ENCODE measurements around the gene HSPB2. TPM values are rescaled to one million over a fixed set of nuclear protein-coding genes. Genes with fewer than 3 reads are reported as not detected.
"Not testable (repeated sequence)": the region's sequence is repeated elsewhere in the genome, so short reads cannot be mapped to it uniquely, and the experiment has no call there.

Gene HSPB2
- total RNA-seq, 3 donors from 2014 or later = not detected

DNA sequence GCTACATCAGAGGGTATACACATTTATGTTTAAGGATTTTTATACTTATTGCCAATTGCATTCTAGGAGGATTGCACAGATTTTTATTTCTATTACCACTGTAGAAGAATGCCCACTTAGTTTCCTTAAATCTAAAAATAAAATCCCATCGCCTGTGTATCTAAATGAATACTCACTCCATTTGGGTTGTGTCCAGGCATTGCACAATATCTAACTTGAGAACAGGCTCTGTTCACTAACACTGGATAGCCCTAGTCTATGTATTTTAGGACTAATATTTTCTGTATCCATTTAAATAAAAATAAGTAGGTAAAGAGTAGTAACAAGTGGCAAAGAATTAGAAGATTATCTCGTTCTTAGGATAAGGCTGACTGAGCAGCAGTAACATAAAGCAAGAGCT is 10.3 kb downstream of the HSPB2 start:
- Mint-ChIP-seq H3K36me3 (ENCODE audit: insufficient read depth) (no peaks in the 10 kb centered on the region), H3K27me3 (ENCODE audit: low read depth) (peaks cover 16% of the 10 kb centered on the region), H3K4me3 (no peak overlapping the region), H3K9me3 (no peaks in the 10 kb centered on the region), H3K4me1 (ENCODE audit: low read depth) (peaks cover 10% of the 10 kb centered on the region)
- DNase-seq = no peak
- ATAC-seq = no peak

DNA sequence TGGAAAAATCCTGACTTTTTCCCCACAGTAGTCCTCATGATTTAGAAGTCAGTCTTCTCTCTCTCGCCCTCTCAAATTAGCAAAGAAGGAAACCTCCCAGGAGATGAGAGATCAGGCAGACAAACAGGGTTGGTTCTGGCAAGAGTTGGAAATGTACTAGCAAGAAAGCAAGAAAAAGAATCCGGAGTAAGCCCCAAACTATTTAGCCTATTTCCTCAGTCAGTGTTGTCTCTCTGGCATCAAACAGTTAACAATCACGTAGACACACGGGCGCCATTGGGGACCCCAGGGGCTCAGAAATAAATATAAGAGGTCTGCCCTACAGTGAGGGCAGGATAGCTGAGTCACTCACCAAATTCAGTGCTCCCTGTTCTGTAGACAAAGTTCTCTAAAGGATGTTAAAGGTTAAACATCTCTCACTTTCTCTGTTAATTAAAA is 10.8 kb downstream of the HSPB2 start:
- Mint-ChIP-seq H3K27me3 (ENCODE audit: low read depth) (peaks cover 11% of the 10 kb centered on the region), H3K36me3 (ENCODE audit: insufficient read depth) (no peaks in the 10 kb centered on the region), H3K4me1 (ENCODE audit: low read depth) (peaks cover 10% of the 10 kb centered on the region), H3K4me3 (no peak overlapping the region), H3K9me3 (no peaks in the 10 kb centered on the region)
- DNase-seq (no peak), ATAC-seq (no peak)

DNA sequence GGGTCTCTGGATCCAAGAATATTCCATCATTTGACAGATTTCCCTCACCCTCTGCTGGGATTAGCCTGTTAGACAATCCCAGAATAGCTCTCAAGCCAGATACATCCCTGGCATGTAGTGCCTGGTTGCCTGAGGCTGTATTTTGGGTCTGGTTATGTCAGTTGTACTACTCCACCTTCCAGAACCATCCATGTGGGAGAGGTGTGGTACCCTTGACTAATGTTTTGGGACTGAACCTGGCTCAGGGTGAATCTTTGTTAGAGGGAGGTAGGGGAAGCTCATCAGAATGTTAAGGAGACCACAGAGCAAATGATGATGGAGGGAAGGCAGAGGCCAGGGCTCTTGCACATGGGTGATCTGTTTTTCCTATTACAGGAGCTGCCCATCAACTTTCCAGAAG is 11.4 kb downstream of the HSPB2 start:
- no peaks in the 10 kb centered on the region for H3K9me3 Mint-ChIP-seq
- no peaks in the 10 kb centered on the region for H3K36me3 Mint-ChIP-seq (ENCODE audit: insufficient read depth)
- DNase-seq (no peak), ATAC-seq (no peak)
- H3K27me3 Mint-ChIP-seq (ENCODE audit: low read depth) = peaks cover 11% of the 10 kb centered on the region
- H3K4me1 Mint-ChIP-seq (ENCODE audit: low read depth) = peaks cover 10% of the 10 kb centered on the region
- no peak overlapping the region for H3K4me3 Mint-ChIP-seq

DNA sequence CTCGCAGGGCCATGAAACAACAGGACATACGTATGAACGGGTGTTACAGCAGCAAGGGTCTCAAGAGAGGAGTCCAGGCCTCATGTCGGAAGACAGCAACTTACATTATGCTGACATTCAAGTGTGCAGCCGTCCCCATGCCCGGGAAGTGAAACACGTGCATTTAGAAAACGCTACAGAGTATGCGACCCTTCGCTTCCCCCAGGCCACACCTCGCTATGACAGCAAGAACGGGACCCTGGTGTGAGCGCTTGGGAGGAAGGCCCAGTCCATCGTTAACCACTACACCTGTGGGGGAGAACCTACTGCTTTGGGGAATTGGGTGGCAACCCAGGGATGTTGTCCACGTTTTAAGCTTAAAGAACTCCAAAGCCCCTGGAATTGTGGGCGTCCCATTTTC is 13.4 kb downstream of the HSPB2 start:
- Mint-ChIP-seq H3K4me1 (ENCODE audit: low read depth) (peaks cover 10% of the 10 kb centered on the region), H3K4me3 (no peak overlapping the region), H3K27me3 (ENCODE audit: low read depth) (peaks cover 9% of the 10 kb centered on the region), H3K36me3 (ENCODE audit: insufficient read depth) (no peaks in the 10 kb centered on the region), H3K9me3 (no peaks in the 10 kb centered on the region)
- ATAC-seq = no peak
- no peak for DNase-seq

DNA sequence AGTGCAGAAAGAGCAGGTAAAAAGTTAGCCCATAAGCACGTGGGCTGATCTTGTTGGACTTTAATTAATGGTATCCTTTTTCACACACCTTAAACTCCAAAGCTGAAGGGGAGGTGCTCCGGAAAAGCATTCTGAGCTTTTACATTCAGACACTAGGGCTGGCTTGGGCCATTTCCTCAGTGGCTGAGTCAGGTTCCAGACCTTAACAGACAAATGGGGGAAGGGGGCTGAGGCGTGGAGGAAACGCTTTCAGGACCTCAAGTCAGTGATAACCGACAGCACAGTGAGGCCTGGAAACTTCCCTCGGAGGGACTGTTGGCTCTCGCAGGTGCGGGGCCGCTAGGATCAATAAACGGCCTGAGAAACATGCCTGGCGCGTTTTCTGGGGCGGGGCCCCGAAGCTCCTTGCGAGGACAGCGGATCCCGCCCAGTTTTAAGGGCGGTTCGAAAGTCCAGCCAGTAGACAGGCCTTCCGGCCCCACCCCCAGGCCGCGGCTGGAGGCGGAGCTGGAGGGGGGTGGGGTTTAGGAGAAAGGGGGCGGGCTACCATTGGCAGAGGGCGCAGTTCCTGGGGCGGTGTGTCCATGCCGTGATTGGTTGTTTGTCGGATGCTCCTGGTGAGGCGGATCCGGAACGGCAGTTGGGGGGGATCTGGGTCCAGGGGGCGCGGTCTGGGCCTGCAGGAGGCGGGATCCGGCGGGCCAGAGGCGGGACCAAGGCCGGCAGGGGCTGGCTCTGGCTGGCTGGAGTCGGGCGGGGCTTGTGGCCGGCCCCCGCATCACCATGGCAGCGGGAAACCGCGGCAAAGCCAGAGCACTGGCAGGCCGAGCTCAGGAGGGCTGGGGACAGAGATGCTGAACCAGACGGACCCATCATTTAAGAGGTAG is 14.2 kb downstream of the HSPB2 start:
- DNase-seq (peak; percentile 92), ATAC-seq (peak; percentile 94)
- Mint-ChIP-seq H3K36me3 (ENCODE audit: insufficient read depth) (no peaks in the 10 kb centered on the region), H3K4me1 (ENCODE audit: low read depth) (peaks cover 12% of the 10 kb centered on the region), H3K9me3 (no peaks in the 10 kb centered on the region), H3K27me3 (ENCODE audit: low read depth) (peaks cover 5% of the 10 kb centered on the region), H3K4me3 (peak overlapping the region; percentile 83)

DNA sequence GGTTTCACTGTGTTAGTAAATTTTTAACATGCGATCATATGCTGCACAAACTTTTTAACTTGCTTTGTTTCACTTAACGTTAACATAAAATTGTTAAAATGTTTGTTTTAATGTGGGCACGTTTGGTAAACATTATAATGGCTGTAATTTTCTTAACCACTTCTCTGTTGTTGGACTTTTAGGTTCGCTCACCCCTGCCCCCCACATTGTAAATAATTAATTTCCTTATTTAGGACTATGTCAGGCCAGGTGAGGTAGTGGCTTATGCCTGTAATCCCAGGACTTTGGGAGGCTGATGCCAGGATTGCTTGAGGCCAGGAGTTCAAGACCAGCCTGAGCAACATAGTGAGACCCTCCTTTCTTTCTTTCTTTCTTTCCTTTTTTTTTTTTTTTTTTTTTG is 17.9 kb downstream of the HSPB2 start:
- no peak for ATAC-seq
- Mint-ChIP-seq H3K36me3 (ENCODE audit: insufficient read depth) (no peaks in the 10 kb centered on the region), H3K9me3 (no peaks in the 10 kb centered on the region), H3K27me3 (ENCODE audit: low read depth) (no peaks in the 10 kb centered on the region), H3K4me1 (ENCODE audit: low read depth) (peaks cover 31% of the 10 kb centered on the region), H3K4me3 (no peak overlapping the region)
- no peak for DNase-seq

DNA sequence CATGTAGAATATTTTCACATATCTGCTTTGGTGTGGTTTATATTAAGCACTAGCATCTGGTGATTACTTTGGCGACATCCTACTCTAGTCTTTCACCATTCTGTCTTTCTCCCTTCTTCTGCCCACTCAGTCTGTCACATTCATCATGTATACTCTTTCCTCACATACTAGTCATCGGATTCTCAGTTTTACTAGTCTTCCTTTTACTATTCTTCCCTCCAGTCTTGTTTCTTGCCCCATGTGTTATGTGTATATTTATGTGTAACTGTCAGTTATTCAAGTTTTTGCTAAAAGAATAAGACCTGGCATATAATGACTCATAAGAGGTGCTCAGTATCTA is 20.0 kb downstream of the HSPB2 start:
- Mint-ChIP-seq H3K4me1 (ENCODE audit: low read depth) (peaks cover 36% of the 10 kb centered on the region), H3K9me3 (no peaks in the 10 kb centered on the region), H3K36me3 (ENCODE audit: insufficient read depth) (no peaks in the 10 kb centered on the region), H3K27me3 (ENCODE audit: low read depth) (no peaks in the 10 kb centered on the region), H3K4me3 (no peak overlapping the region)
- DNase-seq (no peak), ATAC-seq (peak; percentile 72 to 78)

DNA sequence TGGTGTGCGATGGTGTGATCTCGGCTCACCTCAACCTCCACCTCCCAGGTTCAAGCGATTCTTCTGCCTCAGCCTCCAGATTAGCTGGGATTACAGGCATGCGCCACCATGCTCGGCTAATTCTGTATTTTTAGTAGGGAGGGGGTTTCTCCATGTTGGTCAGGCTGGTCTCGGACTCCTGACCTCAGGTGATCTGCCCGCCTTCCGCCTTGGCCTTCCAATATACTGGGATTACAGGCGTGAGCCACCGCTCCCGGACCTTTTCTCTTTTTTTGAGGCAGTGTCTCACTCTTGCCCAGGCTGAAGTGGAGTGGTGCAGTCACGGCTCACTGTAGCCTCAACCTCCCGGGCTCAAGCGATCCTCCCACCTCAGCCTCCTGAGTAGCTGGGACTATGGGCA is 20.6 kb downstream of the HSPB2 start:
- H3K4me1 Mint-ChIP-seq (ENCODE audit: low read depth) = peaks cover 40% of the 10 kb centered on the region
- ATAC-seq; H3K4me3 Mint-ChIP-seq; H3K27me3 Mint-ChIP-seq (ENCODE audit: low read depth); H3K36me3 Mint-ChIP-seq (ENCODE audit: insufficient read depth); H3K9me3 Mint-ChIP-seq; DNase-seq: not testable (repeated sequence)

DNA sequence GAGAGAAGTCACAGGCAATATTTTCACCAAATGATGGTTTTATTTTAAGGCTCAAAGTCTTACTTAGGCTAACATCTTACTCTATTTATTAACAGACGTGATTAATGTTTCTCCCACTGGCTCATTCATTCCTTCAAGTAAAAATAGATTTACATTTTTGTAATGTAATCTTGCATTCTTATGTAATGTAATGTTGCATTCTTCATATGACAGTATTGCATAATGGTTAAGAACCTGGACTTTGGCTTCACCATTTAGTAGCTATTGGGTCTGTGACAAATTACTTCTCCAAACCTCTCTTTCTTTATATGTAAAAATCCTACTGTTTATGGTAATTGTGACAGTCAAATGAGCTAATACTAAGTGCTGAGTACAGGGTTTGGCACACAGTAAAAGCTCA is 21.3 kb downstream of the HSPB2 start:
- ATAC-seq (no peak), DNase-seq (no peak)
- H3K27me3 Mint-ChIP-seq (ENCODE audit: low read depth) = no peaks in the 10 kb centered on the region
- no peak overlapping the region for H3K4me3 Mint-ChIP-seq
- no peaks in the 10 kb centered on the region for H3K36me3 Mint-ChIP-seq (ENCODE audit: insufficient read depth)
- no peaks in the 10 kb centered on the region for H3K9me3 Mint-ChIP-seq
- H3K4me1 Mint-ChIP-seq (ENCODE audit: low read depth) = peaks cover 47% of the 10 kb centered on the region

DNA sequence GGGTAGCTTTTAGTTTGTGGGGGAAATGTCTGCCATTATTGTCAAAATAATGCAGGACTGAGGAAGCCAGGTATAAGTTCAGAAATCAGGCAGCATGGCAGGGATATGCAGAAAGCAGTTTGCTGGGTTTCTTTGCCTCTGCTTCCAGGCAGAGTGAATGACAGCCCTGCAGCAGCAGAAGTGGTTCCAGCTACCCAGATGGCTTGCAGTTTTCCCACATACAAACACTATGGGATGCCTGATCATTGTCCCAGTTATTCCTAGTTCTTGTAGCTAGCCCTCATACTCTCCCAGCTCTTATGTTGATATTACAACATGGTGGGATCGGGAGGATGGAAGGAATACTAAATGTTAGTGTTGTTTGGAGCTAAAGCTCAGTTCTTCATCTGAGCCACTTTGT is 21.8 kb downstream of the HSPB2 start:
- Mint-ChIP-seq H3K27me3 (ENCODE audit: low read depth) (no peaks in the 10 kb centered on the region), H3K4me1 (ENCODE audit: low read depth) (peaks cover 52% of the 10 kb centered on the region), H3K9me3 (no peaks in the 10 kb centered on the region), H3K4me3 (no peak overlapping the region), H3K36me3 (ENCODE audit: insufficient read depth) (no peaks in the 10 kb centered on the region)
- ATAC-seq (no peak), DNase-seq (no peak)

DNA sequence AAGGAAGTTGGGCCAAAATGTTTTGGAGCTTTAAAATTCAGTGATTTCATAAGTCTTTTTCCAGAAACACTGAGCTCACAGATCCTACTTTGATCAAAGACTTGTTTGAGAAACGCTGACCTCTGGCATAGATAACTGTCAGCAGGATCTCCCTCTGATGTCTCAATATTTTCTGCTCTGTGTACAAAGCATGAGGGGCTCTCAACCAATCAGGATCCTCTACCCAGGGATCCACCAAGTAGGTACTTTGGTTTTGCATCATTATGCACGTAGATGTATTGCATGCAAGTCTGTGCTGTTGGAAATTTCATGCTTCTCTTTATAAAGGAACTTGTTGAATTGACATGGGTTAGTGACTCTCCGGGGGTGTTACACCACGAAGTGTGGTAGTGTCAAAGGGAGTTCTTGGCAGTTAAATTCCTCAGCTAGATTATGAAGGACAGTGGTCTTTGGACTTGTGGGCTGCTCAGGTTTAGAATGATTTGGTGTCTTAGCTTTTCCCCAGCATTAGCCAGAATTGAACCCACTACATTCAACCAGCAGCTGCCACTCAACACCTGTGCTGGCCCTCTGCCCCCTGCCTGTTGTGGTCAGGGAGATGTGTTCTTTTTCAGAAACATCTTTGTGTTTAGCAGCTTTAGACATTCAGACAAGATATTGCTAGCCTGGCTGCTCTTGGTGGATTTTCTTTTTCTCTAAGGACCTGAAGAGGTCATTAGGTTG is 22.9 kb downstream of the HSPB2 start:
- H3K36me3 Mint-ChIP-seq (ENCODE audit: insufficient read depth) = no peaks in the 10 kb centered on the region
- H3K4me3 Mint-ChIP-seq = peak overlapping the region; percentile 5
- H3K27me3 Mint-ChIP-seq (ENCODE audit: low read depth) = no peaks in the 10 kb centered on the region
- no peaks in the 10 kb centered on the region for H3K9me3 Mint-ChIP-seq
- H3K4me1 Mint-ChIP-seq (ENCODE audit: low read depth) = peaks cover 57% of the 10 kb centered on the region
- DNase-seq (no peak), ATAC-seq (no peak)

DNA sequence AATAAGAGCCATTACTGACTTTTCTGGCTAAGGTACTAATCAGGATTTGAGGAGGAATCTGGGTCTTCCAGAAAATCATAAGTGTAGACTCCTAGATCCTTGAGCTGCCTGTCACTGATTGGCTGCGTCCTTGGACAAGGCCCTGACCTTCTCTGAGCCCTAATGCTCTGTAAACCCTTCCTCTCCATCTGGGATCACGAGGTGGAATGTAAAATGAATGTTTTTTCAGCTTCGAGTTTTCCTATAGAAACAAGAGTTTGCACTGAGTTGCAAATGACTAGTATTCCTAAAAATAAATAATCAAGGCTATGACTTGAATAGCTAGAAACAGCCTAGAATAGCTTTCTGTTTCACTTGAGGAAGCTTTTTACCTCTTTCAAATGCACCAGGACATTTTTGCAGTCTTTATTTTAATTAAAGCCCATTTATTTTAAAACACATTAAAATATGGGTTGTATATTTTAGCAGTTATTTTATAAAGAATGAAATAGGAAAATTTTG is 23.6 kb downstream of the HSPB2 start:
- H3K27me3 Mint-ChIP-seq (ENCODE audit: low read depth) = no peaks in the 10 kb centered on the region
- peak overlapping the region; percentile 79 for H3K4me3 Mint-ChIP-seq
- no peaks in the 10 kb centered on the region for H3K36me3 Mint-ChIP-seq (ENCODE audit: insufficient read depth)
- H3K9me3 Mint-ChIP-seq = no peaks in the 10 kb centered on the region
- ATAC-seq = no peak
- H3K4me1 Mint-ChIP-seq (ENCODE audit: low read depth) = peaks cover 57% of the 10 kb centered on the region
- no peak for DNase-seq

DNA sequence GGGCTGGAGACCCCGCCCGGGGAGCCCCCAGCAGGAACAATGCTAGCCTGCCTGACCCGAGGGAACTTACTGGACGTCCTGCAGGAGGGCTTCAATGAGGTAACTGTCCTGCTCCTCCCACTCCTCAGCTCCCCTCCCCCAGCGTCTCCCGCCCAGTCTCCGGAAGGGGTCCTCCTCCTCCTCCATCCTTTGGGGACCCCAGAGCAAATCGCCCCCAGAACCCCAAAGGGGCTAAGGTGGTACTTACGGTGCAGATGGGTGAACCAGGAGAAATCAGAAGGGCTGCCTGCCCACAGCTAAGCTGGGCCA is 24.9 kb downstream of the HSPB2 start:
- no peaks in the 10 kb centered on the region for H3K27me3 Mint-ChIP-seq (ENCODE audit: low read depth)
- peaks cover 53% of the 10 kb centered on the region for H3K4me1 Mint-ChIP-seq (ENCODE audit: low read depth)
- DNase-seq = no peak
- H3K36me3 Mint-ChIP-seq (ENCODE audit: insufficient read depth) = no peaks in the 10 kb centered on the region
- peak overlapping the region; percentile 79 for H3K4me3 Mint-ChIP-seq
- no peak for ATAC-seq
- no peaks in the 10 kb centered on the region for H3K9me3 Mint-ChIP-seq

DNA sequence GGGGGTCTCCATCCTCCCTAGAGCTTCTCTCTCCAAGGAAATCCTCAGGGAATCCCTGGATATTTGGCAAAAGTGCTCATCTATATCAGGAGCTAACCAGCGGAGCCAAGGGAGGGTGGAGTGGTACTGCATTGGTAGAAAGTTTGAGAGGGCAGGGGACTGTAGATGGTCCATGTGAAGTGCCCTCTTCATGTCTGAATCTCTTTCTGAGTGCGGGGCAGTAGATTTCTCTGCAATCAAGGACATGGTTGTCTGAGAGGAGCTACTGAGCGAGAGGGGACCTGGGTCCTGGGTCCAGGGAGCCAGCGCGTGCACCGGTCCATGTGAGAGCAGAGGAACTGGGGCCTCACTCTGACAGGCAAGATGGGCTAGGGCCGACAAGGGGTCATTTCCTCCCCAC is 25.3 kb downstream of the HSPB2 start:
- H3K4me3 Mint-ChIP-seq = peak overlapping the region; percentile 79
- H3K36me3 Mint-ChIP-seq (ENCODE audit: insufficient read depth) = no peaks in the 10 kb centered on the region
- H3K27me3 Mint-ChIP-seq (ENCODE audit: low read depth) = no peaks in the 10 kb centered on the region
- no peak for ATAC-seq
- peaks cover 49% of the 10 kb centered on the region for H3K4me1 Mint-ChIP-seq (ENCODE audit: low read depth)
- no peak for DNase-seq
- H3K9me3 Mint-ChIP-seq = no peaks in the 10 kb centered on the region

DNA sequence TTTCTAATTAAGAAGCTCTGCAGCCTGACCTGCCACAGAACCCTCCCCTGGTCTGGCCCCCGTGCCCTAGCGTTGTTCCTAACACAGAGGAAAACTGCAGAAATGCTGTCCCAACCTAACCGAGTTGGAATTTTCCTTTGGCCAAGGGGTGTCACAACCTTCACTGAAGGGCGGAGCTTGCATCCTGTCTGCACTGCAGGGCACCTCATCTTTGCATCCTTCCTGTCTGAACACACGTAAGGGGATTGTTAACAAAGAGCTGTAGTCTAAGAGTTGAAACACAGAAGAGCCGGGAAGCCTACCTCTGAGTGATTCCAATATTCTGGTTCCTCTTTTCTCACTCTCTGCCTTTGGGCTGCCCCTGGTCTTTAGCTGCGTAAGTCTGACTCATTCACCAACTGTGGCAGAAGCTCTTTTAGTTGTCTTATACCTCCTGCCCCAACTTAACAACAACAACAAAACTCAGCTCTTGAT is 26.2 kb downstream of the HSPB2 start:
- no peak for DNase-seq
- Mint-ChIP-seq H3K36me3 (ENCODE audit: insufficient read depth) (no peaks in the 10 kb centered on the region), H3K4me1 (ENCODE audit: low read depth) (peaks cover 45% of the 10 kb centered on the region), H3K27me3 (ENCODE audit: low read depth) (no peaks in the 10 kb centered on the region), H3K9me3 (no peaks in the 10 kb centered on the region), H3K4me3 (peak overlapping the region; percentile 79)
- peak; percentile 74 for ATAC-seq
